DLD1 (cell line): ENCODE measurements around the gene PPP2R3B.
"Not testable (repeated sequence)": the region's sequence is repeated elsewhere in the genome, so short reads cannot be mapped to it uniquely, and the experiment has no call there.

Experiments
- in situ Hi-C: cut with HindIII; loops from 2 replicates; pipeline ENCODE4 v1.10.0; 2017; ENCODE audit warnings: low sequenced_read_pairs

The PPP2R3B gene

DNA sequence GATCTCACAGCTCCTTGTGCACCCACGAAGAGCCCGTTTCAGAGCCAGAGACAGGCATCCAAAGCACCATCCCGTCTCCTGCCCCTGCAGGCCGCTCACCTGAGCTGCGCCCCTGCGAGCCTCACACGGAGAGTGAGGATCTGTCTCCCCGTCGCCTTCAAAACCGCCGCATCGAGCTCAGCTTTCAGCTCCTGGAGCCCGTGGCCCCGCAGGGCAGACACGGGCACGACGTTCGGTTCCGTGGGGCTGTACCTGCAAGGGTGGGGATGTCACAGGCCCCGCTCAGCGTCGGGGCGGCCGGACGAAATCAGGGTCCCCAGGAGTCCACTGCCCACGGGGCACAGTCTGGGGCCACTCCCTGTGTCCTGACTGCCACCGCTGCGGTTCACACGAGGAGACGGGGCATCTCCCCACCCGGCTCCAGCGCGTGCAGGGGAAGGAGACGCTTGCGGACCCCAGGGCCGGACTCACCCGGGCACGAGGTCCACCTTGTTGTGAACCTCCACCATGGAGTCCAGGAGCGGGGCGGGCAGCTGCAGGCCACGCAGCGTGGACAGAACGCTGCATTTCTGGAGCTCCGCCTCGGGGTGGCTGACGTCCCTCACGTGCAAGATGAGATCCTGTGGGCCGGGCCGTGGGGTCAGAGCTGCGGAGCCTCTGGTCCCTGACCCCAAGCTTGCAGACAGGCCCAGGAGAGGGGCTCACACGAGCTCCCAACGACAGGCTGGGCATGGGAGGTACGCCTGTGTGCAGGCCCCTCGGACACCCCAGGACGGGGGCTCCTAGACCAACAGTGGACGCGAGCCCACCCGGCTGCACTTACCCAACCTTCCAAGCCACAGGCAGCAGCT is 79.2 kb downstream of the PPP2R3B start:
- in situ Hi-C loops = no loop called here

DNA sequence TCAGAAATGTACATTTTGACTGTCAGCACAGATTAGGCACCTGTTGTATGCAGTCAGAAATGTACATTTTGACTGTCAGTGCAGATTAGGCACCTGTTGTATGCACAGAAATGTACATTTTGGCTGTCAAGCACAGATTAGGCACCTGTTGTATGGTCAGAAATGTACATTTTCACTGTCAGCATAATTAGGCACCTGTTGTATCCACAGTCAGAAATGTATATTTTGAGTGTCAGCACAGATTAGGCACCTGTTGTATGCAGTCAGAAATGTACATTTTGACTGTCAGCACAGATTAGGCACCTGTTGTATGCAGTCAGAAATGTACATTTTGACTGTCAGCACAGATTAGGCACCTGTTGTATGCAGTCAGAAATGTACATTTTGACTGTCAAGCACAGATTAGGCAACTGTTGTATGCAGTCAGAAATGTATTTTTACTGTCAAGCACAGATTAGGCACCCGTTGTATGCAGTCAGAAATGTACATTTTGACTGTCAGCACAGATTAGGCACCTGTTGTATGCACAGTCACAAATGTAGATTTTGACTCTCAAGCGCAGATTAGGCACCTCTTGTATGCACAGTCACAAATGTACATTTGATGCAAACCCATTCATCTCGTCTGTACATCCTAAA is 80.0 kb downstream of the PPP2R3B start:
- in situ Hi-C loops = not testable (repeated sequence)

DNA sequence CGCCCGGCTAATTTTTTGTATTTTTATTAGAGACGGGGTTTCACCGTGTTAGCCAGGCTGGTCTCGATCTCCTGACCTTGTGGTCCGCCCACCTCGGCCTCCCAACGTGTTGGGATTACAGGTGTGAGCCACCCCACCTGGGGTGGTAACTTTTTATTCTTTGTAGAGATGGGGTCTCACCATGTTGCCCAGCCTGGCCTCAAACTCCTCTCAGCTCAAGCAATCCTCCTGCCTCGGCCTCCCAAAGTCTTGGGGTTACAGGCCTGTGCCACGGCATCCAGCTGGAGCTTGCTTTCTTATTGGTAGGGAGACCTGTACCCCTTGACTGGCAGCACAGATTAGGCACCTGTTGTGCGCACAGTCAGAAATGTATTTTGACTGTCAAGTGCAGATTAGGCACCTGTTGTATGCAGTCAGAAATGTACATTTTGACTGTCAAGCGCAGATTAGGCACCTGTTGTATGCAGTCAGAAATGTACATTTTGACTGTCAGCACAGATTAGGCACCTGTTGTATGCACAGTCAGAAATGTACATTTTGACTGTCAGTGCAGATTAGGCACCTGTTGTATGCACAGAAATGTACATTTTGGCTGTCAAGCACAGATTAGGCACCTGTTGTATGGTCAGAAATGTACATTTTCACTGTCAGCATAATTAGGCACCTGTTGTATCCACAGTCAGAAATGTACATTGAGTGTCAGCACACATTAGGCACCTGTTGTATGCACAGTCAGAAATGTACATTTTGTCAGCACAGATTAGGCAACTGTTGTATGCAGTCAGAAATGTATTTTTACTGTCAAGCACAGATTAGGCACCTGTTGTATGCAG is 80.7 kb downstream of the PPP2R3B start:
- in situ Hi-C loops = not testable (repeated sequence)

DNA sequence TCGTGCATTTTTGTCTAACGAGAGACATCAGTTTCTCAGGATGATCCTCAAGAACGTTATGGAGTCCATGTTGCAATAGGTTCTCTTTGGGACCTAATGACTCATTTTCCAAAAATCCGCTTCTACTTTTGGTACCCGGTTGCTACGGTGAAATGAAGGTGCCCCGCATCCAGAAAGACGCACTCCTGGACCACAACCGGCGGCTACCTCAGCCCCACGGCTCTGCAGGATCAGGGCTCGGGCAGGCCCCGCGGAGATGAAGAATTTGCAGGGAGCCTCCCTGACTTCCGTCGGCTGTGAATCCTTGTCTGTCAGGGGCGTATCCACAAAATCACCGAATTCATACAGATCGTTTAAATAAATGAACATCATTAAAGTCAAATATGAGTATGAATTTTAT is 83.7 kb downstream of the PPP2R3B start:
- in situ Hi-C loops = no loop called here

DNA sequence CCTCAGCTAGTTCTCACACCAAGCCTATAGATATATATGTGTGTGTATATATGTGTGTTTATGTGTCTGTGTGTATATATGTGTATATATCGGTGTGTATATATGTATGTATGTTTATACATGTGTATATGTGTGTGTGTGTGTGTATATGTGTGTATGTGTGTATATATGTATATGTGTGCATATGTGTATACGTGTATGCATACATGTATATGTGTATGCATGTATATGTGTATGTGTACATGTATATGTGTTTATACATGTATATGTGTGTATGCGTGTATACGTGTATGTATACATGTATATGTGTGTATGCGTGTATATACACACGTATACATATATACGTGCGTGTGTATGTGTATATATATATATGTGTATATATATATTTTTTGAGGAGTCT is 86.4 kb downstream of the PPP2R3B start:
- in situ Hi-C loops = no loop called here

DNA sequence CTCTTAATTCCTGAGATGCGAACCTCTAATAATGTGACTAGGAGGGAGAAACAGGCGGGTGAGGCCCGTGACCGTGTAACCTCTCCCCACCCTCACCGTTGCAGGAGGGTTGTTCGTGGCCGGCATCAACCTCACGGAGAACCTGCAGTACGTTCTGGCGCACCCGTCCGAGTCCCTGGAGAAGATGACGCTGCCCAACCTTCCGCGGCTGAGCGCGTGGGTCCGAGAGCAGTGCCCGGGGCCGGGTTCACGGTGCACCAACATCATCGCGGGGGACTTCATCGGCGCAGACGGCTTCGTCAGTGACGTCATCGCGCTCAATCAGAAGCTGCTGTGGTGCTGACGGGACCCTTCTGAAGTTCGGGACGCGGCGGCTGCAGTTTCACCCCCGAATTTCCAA is 87.7 kb downstream of the PPP2R3B start:
- in situ Hi-C loops = no loop called here

DNA sequence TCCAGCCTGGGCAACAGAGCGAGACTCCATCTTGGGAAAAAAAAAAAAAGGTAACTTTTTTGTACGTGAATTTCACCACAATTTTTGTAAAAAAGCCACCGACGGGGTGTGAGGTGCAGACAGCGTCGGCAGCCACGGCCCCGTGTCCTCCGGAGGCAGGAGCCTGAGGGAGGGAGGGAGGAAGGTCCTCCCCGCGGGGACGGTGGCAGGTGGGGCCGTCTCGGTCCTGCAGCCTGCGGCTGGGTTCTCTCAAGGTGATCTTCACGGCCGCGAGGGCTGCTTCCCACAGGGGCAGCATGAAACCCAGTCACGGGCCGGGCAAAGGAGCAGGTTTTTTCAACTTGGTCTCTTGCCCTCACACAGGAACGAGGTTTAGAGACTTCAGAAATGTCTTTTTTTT is 91.6 kb downstream of the PPP2R3B start:
- in situ Hi-C loops = no loop called here

DNA sequence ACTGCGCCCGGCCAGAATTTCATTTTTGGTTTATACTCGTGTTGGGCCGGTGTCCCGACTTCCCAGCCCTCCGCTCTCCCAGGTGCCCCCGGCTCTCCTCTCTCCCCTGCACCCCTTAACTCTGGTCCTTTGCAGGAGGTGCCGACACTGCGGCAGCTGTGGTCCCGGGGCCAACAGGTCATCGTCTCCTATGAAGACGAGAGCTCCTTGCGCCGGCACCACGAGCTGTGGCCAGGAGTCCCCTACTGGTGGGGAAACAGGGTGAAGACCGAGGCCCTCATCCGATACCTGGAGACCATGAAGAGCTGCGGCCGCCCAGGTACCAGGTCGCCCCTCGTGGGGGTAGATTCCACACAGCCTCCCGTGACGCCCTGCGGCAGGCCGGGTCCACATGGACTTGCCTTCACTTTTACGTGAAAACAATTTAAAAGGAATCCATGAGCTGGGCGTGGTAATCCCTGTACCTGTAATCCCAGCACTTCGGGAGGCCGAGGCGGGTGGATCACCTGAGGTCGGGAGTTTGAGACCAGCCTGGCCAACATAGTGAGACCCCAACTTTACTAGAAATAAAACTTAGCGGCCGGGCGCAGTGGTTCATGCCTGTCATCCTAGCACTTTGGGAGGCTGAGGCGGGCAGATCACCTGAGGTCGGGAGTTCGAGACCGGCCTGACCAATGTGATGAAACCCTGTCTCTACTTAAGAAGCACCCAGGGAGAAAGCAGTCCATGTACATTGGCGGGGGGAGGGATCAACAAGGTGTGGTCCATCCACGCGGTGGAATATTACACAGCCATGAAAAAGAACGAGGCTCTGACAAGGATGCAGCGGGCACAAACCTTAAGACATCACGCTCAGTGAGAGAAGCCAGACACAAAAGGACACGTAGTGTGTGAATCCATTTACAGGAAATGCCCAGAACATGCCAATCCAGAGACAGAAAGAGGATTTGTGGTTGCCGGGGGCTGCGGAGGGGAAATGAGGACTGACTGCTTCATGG is 93.5 kb downstream of the PPP2R3B start:
- in situ Hi-C loops = no loop called here

DNA sequence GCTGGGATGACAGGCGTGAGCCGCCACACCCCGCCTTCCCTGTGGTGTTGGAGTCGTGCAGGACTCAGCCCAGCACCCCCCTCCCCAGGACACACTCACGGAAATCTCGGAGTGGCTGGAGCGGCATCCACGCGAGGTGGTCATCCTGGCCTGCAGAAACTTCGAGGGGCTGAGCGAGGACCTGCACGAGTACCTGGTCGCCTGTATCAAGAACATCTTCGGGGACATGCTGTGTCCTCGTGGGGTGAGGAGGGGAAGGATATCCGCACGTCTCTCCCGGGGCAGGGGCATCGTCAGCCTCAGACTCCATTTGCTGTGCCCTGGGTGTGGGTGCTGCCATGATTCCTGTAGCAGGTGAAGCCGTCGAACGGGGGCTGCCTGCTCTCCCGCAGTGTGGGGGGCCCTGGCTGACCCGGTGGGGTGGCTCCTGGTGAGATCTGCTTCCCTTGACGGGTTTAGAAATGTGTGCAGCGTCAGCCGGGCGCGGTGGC is 95.3 kb downstream of the PPP2R3B start:
- in situ Hi-C loops = no loop called here

DNA sequence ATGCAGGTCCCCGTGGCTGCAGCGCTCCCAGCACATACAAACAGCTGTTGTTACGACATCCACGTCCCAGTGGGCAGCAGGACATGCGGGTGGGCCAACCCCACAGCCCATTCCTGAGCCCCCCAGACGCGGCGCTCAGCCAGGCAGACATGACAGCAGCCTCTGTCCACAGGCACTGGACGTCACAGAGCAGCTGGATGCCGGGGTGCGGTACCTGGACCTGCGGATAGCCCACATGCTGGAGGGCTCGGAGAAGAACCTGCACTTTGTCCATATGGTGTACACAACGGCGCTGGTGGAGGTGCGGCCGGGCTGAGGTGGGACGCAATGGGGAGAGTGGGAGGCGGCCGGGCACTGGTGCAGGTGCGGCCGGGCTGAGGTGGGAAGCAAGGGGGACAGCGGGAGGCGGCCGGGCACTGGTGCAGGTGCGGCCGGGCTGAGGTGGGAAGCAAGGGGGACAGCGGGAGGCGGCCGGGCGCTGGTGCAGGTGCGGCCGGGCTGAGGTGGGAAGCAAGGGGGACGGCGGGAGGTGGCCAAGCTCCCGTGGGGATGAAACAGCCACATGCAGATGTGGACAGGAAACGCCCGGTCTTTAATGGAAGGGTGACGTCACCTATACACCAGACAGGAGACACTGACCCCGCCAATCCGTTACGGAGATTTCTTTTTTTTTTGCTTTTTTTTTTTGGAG is 96.1 kb downstream of the PPP2R3B start:
- in situ Hi-C loops = no loop called here

DNA sequence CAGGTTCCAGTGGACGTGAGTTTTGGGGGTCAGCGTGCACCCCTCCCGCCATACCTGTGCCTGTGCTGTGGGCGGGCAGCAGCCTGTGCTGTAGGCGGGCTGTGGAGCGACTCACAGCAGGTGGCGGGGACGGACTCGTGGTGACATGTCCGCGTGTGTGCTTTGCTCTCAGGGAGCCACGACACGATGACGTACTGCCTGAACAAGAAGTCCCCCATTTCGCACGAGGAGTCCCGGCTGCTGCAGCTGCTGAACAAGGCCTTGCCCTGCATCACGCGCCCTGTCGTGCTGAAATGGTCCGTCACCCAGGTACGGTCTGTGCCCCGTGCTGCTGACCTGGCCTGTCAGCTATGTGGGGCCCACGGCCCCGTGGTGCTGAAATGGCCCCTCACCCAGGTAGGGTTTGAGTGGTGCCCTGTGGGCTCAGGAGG is 98.1 kb downstream of the PPP2R3B start:
- in situ Hi-C loops = no loop called here

DNA sequence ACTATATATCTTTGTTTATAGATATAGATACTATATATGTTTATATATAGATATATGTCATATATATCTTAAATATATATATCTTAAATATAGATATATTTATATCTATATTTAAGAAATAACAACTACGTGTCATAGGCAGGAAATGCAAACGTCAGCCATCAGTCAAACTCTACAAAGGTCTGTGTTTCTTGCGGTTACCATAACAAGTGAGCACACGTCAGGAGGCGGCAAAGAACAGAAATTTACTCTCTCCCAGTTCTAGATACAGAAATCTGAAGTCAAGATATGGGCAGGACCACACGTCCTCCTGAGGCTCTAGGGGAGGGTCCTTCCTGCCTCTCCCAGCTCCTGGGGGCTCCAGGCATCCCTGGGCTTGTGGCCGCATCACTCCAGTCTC is 99.0 kb downstream of the PPP2R3B start:
- in situ Hi-C loops = no loop called here

DNA sequence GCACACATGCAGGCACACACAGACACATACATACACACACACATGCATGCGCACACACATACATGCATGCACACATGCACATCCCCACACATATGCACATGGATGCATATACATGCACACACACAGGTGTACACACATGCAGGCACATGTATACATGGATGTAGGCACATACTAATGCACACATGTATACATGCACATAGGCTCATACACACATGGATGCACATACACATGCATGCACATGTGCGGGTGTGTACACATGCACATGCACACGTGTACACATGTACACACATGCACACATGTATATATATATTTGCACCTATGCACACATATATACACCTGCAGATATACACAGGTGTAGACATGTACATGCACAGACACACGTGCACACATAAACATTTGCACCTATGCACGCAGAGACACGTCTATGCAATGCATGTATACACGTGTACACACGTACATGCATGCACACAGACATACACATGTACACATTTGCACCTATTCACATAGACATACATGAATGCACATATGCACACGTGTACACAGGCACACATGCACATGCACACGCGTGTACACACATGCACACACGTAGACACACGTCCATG is 101.5 kb downstream of the PPP2R3B start:
- in situ Hi-C loops = no loop called here
